ENCODE measurements around the gene EYA2. TPM values are rescaled to one million over a fixed set of nuclear protein-coding genes. Genes with fewer than 3 reads are reported as not detected.
"Not testable (repeated sequence)": the region's sequence is repeated elsewhere in the genome, so short reads cannot be mapped to it uniquely, and the experiment has no call there.

EYA2 gene
- total RNA-seq, 2 donors from 2014 or later: not detected

- H3K27ac Mint-ChIP-seq: no peak overlapping the region
- no peaks in the 10 kb centered on the region for H3K36me3 Mint-ChIP-seq
- DNase-seq (ENCODE audit: low spot score in 2 of 2) (no peak), ATAC-seq (no peak)
- H3K9me3 Mint-ChIP-seq: peaks cover 3 to 10% of the 10 kb centered on the region in 2 donors
Measured at GRCh38 chr20:46955601-46956556, 61.2 kb downstream of the EYA2 start.

- DNase-seq (ENCODE audit: low spot score in 2 of 2) (no peak), ATAC-seq (peak; percentile 64 to 75)
- Mint-ChIP-seq H3K27ac (no peak overlapping the region), H3K36me3 (no peaks in the 10 kb centered on the region), H3K9me3 (peaks cover 3 to 10% of the 10 kb centered on the region in 2 donors)
Measured at GRCh38 chr20:46959081-46959692, 64.5 kb downstream of the EYA2 start.

GRCh38 chr20:46959821-46960220 lies 65.2 kb downstream of the EYA2 start:
- H3K36me3 Mint-ChIP-seq: no peaks in the 10 kb centered on the region
- DNase-seq (ENCODE audit: low spot score in 2 of 2) (no peak), ATAC-seq (no peak)
- H3K27ac Mint-ChIP-seq: peak overlapping the region in 1 of 2 donors; percentile 16
- peaks cover 3 to 10% of the 10 kb centered on the region in 2 donors for H3K9me3 Mint-ChIP-seq

DNA sequence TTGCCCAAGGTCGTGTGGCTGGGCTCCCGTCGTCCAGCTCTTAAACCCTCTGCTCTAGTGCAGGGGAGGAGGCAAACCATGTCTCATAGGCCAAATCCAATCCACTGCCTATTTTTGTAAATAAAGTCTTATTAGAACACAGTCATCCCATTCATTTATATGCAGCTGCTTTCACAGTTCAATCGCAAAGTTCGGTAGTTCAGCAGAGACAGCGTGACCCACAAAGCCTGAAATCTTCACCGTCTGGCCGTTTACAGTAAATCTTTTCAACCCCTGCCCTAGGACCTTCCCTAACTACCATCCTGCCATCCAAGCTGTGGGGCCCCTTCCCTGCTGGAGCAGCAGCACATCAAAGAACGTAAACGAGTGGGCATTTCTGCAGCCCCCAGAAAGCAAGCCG lies 65.9 kb downstream of the EYA2 start:
- Mint-ChIP-seq H3K9me3 (peaks cover 3 to 10% of the 10 kb centered on the region in 2 donors), H3K36me3 (no peaks in the 10 kb centered on the region), H3K27ac (no peak overlapping the region)
- DNase-seq (ENCODE audit: low spot score in 2 of 2) (no peak), ATAC-seq (no peak)

GRCh38 chr20:46961968-46962367 lies 67.3 kb downstream of the EYA2 start:
- not testable (repeated sequence) for H3K36me3 Mint-ChIP-seq; ATAC-seq; H3K27ac Mint-ChIP-seq; H3K9me3 Mint-ChIP-seq; DNase-seq (ENCODE audit: low spot score in 2 of 2)

DNA sequence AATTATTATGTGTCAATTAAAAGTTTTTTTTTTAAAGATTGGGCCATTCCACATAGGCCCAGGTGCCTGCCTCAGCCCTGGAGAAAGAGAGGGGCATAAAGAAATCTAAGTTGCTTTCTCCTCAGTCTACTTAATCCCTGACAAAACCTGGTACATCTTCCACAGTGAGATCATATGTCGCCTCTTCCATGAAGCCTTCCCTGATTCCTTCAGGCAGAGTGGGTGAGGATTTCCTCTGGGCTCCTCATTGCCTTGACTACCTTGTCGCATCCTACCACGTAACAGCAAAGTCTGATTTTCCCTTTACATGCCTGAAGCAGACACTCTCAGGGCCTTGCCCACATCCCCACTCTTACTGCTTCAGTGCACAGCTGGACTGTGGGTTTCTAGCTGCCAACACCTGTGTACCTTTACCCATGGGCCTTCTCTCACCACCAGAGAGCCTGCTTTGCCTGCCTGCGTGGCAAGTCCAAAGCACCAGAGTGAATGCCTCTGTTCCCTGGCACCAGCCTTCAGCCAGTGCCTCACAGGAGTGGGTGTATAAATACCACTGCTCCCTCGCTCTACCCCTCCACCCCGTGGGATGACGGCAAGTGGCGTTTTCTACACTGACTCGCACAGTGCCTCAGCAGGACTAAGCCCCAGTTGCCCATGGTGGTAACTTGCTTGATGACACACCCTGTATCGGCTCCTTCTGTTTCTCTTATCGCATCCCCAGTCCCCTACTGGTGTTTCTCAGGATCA lies 68.0 kb downstream of the EYA2 start:
- Mint-ChIP-seq H3K27ac (no peak overlapping the region), H3K9me3 (no peaks in the 10 kb centered on the region), H3K36me3 (no peaks in the 10 kb centered on the region)
- DNase-seq (ENCODE audit: low spot score in 2 of 2) (no peak), ATAC-seq (no peak)

- DNase-seq (ENCODE audit: low spot score in 2 of 2): no peak
- H3K9me3 Mint-ChIP-seq: no peaks in the 10 kb centered on the region
- H3K27ac Mint-ChIP-seq: no peak overlapping the region
- no peak for ATAC-seq
- no peaks in the 10 kb centered on the region for H3K36me3 Mint-ChIP-seq
Measured at GRCh38 chr20:46963196-46963529, 68.5 kb downstream of the EYA2 start.

DNA sequence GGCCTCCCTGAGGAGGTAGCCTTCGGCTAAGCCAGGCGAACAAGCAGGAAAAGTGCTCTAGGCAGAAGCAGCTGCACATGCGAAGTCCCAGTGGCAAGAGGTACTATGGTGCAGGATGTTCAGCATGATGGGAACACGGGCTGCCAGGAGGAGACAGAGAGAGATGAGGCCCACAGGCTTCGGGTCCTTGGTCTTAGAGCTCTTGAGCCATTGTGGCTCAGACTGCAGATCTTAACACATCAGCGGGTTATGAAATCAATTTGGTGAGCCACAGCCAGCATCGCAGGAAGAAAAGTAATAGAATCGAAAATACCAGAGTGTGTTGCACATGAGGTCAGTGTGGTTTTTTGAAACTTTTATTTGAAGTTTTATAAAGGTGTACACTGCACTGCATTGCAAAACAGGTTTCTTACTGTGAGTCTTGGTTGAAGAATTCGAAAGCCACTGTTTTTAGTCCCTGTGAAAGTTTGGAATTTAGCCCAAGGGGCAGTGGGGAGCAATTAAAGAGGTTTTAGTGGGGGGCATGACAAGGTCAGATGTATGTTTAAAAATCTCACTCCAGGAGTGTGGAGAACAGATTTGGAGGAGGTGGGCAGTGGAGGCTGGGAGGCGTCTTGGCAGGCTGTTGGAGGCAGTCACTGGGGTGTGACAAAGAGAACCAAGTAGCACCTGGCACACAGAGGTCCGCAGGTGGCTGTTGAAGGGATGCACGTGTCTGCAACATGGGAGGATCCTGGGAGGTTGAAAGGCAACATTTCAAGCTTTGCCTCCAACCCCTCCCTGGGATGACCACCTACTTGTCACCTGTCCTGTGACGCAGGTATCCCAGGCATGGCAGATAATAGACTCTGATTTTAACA lies 69.3 kb downstream of the EYA2 start:
- DNase-seq (ENCODE audit: low spot score in 2 of 2): no peak
- H3K27ac Mint-ChIP-seq: peak overlapping the region in 1 of 2 donors; percentile 58
- no peaks in the 10 kb centered on the region for H3K36me3 Mint-ChIP-seq
- ATAC-seq: no peak
- H3K9me3 Mint-ChIP-seq: no peaks in the 10 kb centered on the region

- no peaks in the 10 kb centered on the region for H3K36me3 Mint-ChIP-seq
- ATAC-seq: no peak
- no peaks in the 10 kb centered on the region for H3K9me3 Mint-ChIP-seq
- H3K27ac Mint-ChIP-seq: no peak overlapping the region
- no peak for DNase-seq (ENCODE audit: low spot score in 2 of 2)
Measured at GRCh38 chr20:46964618-46965455, 70.2 kb downstream of the EYA2 start.

GRCh38 chr20:46965477-46965876 lies 70.8 kb downstream of the EYA2 start:
- H3K9me3 Mint-ChIP-seq: no peaks in the 10 kb centered on the region
- H3K27ac Mint-ChIP-seq: no peak overlapping the region
- H3K36me3 Mint-ChIP-seq: no peaks in the 10 kb centered on the region
- ATAC-seq (no peak), DNase-seq (ENCODE audit: low spot score in 2 of 2) (no peak)

DNA sequence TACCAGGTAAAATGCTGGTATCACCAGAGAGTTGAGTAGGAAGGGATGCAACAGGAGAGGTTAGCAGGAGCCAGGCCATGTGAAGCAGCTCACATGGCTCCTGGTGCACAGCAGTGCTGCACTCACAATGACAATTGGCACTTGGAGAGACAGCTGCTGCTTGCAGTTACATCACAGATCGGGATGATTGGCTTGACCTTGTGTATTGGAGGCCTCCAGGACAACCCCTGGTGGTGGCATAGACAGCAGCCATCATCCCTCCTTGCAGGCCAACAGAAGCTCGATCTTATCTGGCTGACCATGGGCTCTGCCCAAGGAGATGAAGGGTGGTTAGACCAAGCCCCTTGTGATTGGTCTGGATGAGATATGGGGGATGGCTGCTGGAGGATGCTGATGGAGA lies 73.0 kb downstream of the EYA2 start:
- Mint-ChIP-seq H3K27ac (no peak overlapping the region), H3K36me3 (no peaks in the 10 kb centered on the region), H3K9me3 (no peaks in the 10 kb centered on the region)
- DNase-seq (ENCODE audit: low spot score in 2 of 2) (no peak), ATAC-seq (no peak)

DNA sequence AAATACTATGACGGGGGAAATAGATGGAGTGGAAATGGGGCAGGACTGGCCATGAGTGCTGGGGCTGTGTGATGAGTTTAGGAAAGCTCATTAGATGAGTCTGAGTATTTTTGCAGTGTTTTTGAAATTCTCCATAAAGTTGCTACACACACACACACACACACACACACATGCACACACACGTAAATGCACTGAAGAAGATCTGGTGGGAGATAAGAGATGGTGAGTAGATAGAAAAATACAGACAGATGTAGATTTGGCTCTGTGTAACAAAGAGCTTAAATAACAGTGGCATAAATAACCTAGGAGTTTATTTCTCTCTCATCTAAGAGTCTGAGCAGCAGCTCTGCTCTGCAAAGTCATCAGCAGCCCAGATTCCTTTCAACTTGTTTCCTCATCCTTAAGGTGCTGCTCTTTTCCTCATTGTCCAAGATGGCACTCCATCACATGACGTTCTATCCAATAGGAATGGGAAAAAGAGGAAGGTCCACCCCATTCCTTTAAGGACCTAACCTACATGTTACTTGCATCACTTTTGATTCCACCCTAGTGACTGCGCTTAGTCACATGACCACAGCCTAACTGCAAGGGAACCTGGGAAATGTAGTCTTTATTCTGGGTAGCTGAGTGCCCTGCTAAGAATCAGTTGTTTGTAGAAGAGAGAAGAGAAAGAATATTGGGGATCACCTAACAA lies 76.4 kb downstream of the EYA2 start:
- Mint-ChIP-seq H3K36me3 (no peaks in the 10 kb centered on the region), H3K27ac (no peak overlapping the region), H3K9me3 (no peaks in the 10 kb centered on the region)
- ATAC-seq (peak; percentile 28 to 83), DNase-seq (ENCODE audit: low spot score in 2 of 2) (no peak)

DNA sequence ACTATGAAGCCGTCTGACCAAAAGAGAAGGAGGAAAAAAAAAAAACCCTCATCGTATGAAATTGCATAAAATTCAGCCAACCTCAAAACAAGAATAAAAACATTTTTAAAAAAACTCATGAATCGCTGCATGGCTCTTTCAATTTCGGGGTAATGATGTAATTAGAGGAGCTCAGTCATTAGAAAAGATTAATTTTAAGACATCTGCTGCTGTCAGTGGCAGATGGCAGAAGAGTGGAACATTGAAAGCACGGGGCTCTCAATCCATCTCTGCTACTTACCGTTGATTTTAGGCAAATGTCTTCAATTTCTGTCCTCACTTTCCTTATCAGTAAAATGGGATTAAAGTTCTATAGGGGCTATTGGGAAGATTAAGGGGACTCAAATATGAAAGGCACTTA lies 79.1 kb downstream of the EYA2 start:
- Mint-ChIP-seq H3K27ac (no peak overlapping the region), H3K9me3 (no peaks in the 10 kb centered on the region), H3K36me3 (peaks cover 0 to 5% of the 10 kb centered on the region in 2 donors)
- DNase-seq (ENCODE audit: low spot score in 2 of 2) (no peak), ATAC-seq (no peak)

GRCh38 chr20:46974669-46975434 lies 80.2 kb downstream of the EYA2 start:
- Mint-ChIP-seq H3K27ac (no peak overlapping the region), H3K9me3 (no peaks in the 10 kb centered on the region), H3K36me3 (peaks cover 0 to 5% of the 10 kb centered on the region in 2 donors)
- no peak for ATAC-seq
- DNase-seq (ENCODE audit: low spot score in 2 of 2): no peak
